SJSA1 (cell line): ENCODE results near the gene EFL1. TPM values are rescaled to one million over a fixed set of nuclear protein-coding genes. Genes with fewer than 3 reads are reported as not detected.

Experiments used
- DNase-seq, 2 experiments: peaks; one replicate each; pipeline ENCODE4 v3.0.0-alpha.2; 2015 to 2020; ENCODE audit warnings: low spot score in 2 of 2, low read depth in 1 of 2
- H3K27ac ChIP-seq: fragments of 250-450 bp; sonication (Bioruptor Pico); 2 replicates; pipeline ENCODE4 v1.5.1; 2020; ENCODE audit warnings: mild to moderate bottlenecking, moderate library complexity
- H3K27me3 ChIP-seq: fragments of 250-450 bp; sonication (Bioruptor Pico); replicated peaks from 2 replicates; pipeline ENCODE4 v1.5.1; 2020; ENCODE audit warnings: mild to moderate bottlenecking, moderate library complexity
- H3K36me3 ChIP-seq: fragments of 250-450 bp; sonication (Bioruptor Pico); 2 replicates; pipeline ENCODE4 v1.5.1; 2020; ENCODE audit warnings: mild to moderate bottlenecking
- H3K4me1 ChIP-seq: fragments of 250-450 bp; sonication (Bioruptor Pico); replicated peaks from 2 replicates; pipeline ENCODE4 v1.6.1; 2021; ENCODE audit warnings: mild to moderate bottlenecking
- H3K4me3 ChIP-seq: fragments of 250-450 bp; sonication (Bioruptor Pico); 2 replicates; pipeline ENCODE4 v1.5.1; 2020; ENCODE audit warnings: mild to moderate bottlenecking
- H3K9me3 ChIP-seq: fragments of 250-450 bp; sonication (Bioruptor Pico); replicated peaks from 2 replicates; pipeline ENCODE4 v1.5.1; 2020; ENCODE audit warnings: mild to moderate bottlenecking
- total RNA-seq: library from RNA; depleted of rRNA; stranded (reverse); fragments of >200 nt; shearing (Covaris generic); gene quantifications from 2 replicates; pipeline ENCODE4 v1.2.3, GENCODE V29; 2014

EFL1 gene
- total RNA-seq, 1 experiment from 2014 or later = 15.1 TPM

DNA sequence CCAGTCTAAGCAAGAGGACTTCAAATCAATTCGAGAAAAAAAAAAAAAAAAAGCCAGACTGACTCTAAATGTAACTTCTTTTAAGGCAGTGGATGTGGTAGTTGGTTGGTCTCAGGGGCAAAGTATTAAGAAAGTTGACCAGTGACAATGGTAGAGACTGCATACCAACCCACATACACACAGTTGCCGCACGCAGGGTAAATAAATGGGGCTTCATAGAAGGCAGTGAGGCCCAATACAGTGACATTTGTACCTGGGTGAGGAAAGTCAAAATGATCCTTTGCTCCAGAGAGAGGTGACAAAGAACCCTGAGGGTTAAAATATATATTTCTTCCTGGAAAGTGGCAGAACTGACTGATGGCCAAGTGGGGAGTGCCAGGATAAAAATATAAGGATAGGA is 116.0 kb downstream of the EFL1 start:
- DNase-seq = no peak
- H3K36me3 ChIP-seq = peaks cover 10% of the 10 kb centered on the region
- H3K4me1 ChIP-seq = peaks cover 19% of the 10 kb centered on the region
- no peaks in the 10 kb centered on the region for H3K27me3 ChIP-seq
- H3K9me3 ChIP-seq = no peaks in the 10 kb centered on the region
- H3K4me3 ChIP-seq = no peak overlapping the region
- peak overlapping the region; percentile 86 for H3K27ac ChIP-seq

DNA sequence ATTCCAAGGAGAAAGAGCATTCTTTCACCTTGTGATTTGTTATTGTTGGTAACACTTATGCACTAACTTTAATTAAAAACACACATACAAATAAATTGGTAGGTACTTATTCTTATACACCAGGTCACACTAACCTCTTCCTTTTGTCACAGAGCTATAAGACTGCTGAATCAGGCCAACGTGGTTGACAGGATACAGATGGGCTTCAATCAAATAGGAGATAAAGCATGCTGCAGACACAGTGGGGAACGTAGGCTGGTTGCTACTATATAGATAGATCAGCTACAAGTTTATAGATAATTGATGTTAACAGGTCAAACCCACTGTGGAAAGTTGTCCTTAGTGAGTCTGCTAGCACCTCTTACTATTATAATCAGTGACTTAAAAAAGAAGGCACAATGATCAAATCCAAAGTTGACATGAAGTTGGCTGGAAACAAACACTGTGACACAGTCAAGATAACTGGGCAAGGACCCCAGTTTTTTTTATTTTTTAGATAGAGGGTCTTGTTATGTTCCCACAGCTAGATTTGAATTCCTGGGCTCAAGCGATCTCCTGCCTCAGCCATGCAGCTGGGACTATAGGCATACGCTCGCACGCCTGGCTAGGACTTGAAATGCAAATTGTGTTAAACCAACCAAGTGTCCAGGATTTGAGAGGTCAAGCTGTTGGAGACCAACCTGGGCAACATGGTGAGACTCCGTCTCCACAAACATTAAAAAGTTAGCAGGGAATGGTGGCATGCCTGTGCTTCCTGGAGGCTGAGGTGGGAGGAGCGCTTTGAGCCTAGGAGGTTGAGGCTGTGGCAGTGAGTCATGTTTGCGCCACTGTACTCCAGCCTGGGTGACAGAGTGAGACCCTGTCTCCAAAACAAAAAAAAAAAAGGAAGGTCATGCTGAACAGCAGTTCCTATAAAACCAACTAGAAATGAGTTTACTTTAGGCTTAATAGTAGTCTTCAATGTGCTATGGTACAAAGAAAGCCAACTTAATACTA is 118.8 kb downstream of the EFL1 start:
- no peak overlapping the region for H3K27ac ChIP-seq
- no peaks in the 10 kb centered on the region for H3K27me3 ChIP-seq
- no peak overlapping the region for H3K4me3 ChIP-seq
- H3K36me3 ChIP-seq = peaks cover under 1% of the 10 kb centered on the region; the same call in 1 of the 2 replicates
- H3K9me3 ChIP-seq = no peaks in the 10 kb centered on the region
- no peak for DNase-seq
- H3K4me1 ChIP-seq = peaks cover 26% of the 10 kb centered on the region

DNA sequence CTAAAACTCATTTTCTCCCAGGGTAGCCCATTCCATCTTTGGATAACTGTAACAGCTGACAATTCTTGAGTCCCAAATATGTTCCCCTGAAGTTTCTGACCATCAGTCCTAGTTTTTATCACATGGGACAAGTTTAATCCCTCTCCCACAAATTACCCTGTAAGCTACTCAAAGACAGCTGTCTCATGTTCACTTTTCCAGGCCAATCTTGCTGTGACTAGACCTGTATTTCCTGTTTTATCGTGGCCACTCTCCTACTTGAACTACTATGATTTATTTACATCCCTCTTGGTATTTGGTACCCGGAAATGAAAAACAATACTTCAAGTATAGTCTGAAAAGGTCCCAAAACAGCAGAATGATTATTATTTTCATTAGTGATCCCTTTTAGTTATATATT is 121.6 kb downstream of the EFL1 start:
- no peaks in the 10 kb centered on the region for H3K9me3 ChIP-seq
- H3K36me3 ChIP-seq = peaks cover 8% of the 10 kb centered on the region
- H3K27ac ChIP-seq = no peak overlapping the region
- peaks cover 17% of the 10 kb centered on the region for H3K4me1 ChIP-seq
- H3K27me3 ChIP-seq = no peaks in the 10 kb centered on the region
- no peak overlapping the region for H3K4me3 ChIP-seq
- no peak for DNase-seq

DNA sequence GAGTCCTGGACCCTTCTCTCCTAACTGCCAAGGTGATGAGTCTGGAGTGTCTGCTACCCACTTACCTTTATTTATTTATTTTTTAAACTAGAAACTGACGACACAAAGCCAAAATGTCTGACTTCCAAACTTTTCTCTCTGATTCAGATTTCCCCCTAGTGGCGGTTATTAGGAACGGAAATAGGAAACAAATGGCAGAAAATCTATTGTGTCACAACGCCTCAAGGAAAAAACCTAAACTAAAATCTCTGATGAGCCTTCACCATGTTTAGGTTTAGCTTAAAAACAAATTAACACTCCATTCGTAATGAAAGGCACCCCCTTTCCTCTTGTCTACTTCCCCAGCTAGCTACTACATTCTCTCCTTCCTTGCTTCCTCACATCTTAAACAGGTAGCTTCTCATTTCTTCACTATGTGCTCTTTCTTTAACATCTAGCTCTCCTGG is 122.7 kb downstream of the EFL1 start:
- Histone ChIP-seq H3K4me3 (no peak overlapping the region), H3K4me1 (peaks cover 21% of the 10 kb centered on the region), H3K27ac (no peak overlapping the region), H3K9me3 (no peaks in the 10 kb centered on the region), H3K36me3 (peaks cover 8% of the 10 kb centered on the region), H3K27me3 (no peaks in the 10 kb centered on the region)
- DNase-seq = peak in 1 of 2 experiments; percentile 65

DNA sequence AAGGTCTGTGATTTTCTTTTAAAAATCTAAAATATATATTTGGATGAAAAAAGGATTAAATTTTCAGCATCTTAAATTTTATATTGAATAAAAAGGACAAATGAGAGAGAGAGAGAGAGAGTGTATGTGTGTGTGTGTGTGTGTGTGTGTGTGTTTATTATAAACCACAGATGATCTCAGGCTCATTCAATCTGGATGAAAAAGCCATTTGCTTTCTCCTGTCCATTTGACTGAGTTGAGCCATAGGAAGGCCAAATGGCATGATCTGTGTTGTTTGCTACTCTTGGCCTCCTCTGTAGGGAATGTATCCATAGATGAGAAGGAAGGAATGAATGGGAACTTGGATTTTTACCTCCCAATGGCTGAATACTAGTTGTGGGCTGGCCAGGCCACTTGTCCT is 124.2 kb downstream of the EFL1 start:
- Histone ChIP-seq H3K27me3 (no peaks in the 10 kb centered on the region), H3K4me3 (no peak overlapping the region), H3K9me3 (no peaks in the 10 kb centered on the region), H3K36me3 (peaks cover 8% of the 10 kb centered on the region), H3K27ac (no peak overlapping the region), H3K4me1 (peaks cover 28% of the 10 kb centered on the region)
- DNase-seq = no peak

- no peak overlapping the region for H3K27ac ChIP-seq
- H3K36me3 ChIP-seq = peaks cover 8% of the 10 kb centered on the region
- peaks cover 38% of the 10 kb centered on the region for H3K4me1 ChIP-seq
- H3K4me3 ChIP-seq = no peak overlapping the region
- no peaks in the 10 kb centered on the region for H3K27me3 ChIP-seq
- no peaks in the 10 kb centered on the region for H3K9me3 ChIP-seq
- no peak for DNase-seq
These were observed 125.3 kb downstream of the EFL1 start for GRCh38 chr15:82137261-82137660.

DNA sequence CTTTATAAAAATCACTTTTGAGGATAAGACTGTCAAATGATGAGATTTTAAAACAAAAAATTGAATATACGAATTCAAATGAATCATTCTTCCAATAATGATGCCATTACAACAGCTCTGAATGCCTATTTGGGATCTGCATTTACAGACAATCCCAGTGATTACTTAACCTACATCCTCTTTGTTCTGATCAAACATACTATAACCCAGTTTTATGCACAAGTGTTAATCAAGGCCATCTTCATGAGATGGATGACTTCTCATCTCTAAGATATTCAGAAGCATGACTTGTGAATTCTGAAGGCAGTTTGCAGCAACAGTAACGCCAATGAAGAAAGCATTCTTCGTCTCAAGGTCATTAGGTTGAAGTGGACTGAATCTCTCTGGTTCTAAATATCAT is 126.4 kb downstream of the EFL1 start:
- Histone ChIP-seq H3K27ac (no peak overlapping the region), H3K4me3 (no peak overlapping the region), H3K4me1 (peaks cover 50% of the 10 kb centered on the region), H3K36me3 (peaks cover 8% of the 10 kb centered on the region), H3K9me3 (no peaks in the 10 kb centered on the region), H3K27me3 (no peaks in the 10 kb centered on the region)
- DNase-seq = no peak

DNA sequence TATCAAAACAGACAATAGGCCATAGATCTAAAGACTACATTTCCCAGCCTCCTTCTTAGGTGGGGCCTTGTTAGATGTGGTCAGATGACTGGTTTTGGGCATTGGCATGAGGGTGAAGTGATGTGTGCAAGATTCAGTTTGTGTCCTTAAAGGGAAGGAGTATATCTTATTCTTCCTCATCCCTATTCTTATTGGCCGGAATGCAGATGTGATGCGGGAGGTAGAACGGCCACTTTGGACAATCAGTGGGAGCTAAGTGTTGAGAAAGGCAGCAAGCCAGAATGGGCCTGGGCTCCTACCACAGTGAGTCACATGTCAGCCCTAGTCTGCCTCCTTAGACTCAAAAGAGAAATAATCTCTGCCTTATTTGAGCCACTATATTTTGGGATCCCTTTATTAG is 126.9 kb downstream of the EFL1 start:
- DNase-seq = peak in 1 of 2 experiments; percentile 25
- Histone ChIP-seq H3K4me1 (peaks cover 53% of the 10 kb centered on the region), H3K27ac (no peak overlapping the region), H3K27me3 (no peaks in the 10 kb centered on the region), H3K4me3 (no peak overlapping the region), H3K36me3 (peaks cover 8% of the 10 kb centered on the region), H3K9me3 (no peaks in the 10 kb centered on the region)

DNA sequence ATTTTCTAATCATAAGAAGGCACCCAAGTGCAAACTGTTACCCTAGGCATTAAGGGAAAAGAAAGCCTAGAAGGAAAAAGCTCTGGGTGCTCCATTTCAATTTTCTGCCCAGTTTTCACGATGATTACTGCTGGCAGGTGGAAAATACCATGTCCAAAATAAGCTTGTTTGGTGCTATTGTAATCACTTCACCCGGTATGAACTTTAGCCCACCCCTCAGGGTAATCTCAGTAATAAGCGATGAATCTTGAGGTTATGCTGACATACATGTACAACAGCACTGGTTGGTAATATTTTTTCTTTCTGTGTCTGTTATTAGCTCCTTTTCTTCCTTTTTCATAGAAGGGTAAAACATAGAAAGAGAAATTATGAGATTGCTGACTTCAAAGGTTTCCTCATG is 128.1 kb downstream of the EFL1 start:
- Histone ChIP-seq H3K27ac (no peak overlapping the region), H3K9me3 (no peaks in the 10 kb centered on the region), H3K4me3 (no peak overlapping the region), H3K4me1 (peaks cover 58% of the 10 kb centered on the region), H3K27me3 (no peaks in the 10 kb centered on the region), H3K36me3 (peaks cover 8% of the 10 kb centered on the region)
- no peak for DNase-seq

- Histone ChIP-seq H3K27me3 (no peaks in the 10 kb centered on the region), H3K27ac (peak overlapping the region; percentile 95), H3K4me3 (no peak overlapping the region), H3K4me1 (peaks cover 66% of the 10 kb centered on the region), H3K9me3 (no peaks in the 10 kb centered on the region), H3K36me3 (peaks cover 3% of the 10 kb centered on the region; the same call in 1 of the 2 replicates)
- no peak for DNase-seq
These were observed 129.3 kb downstream of the EFL1 start for GRCh38 chr15:82133251-82133650.

- DNase-seq = peak; percentile 91 to 93
- H3K9me3 ChIP-seq = no peaks in the 10 kb centered on the region
- no peaks in the 10 kb centered on the region for H3K27me3 ChIP-seq
- H3K36me3 ChIP-seq = peaks cover 3% of the 10 kb centered on the region; the same call in 1 of the 2 replicates
- H3K27ac ChIP-seq = peak overlapping the region; percentile 95
- H3K4me1 ChIP-seq = peaks cover 71% of the 10 kb centered on the region
- no peak overlapping the region for H3K4me3 ChIP-seq
These were observed 129.8 kb downstream of the EFL1 start for GRCh38 chr15:82132742-82133141.

- H3K36me3 ChIP-seq = peaks cover 5% of the 10 kb centered on the region; the same call in 1 of the 2 replicates
- no peaks in the 10 kb centered on the region for H3K9me3 ChIP-seq
- H3K4me1 ChIP-seq = peaks cover 73% of the 10 kb centered on the region
- peak overlapping the region; percentile 95 for H3K27ac ChIP-seq
- H3K27me3 ChIP-seq = no peaks in the 10 kb centered on the region
- no peak for DNase-seq
- no peak overlapping the region for H3K4me3 ChIP-seq
These were observed 130.4 kb downstream of the EFL1 start for GRCh38 chr15:82132096-82132495.

GRCh38 chr15:82130248-82130647 is 132.3 kb downstream of the EFL1 start:
- peaks cover 62% of the 10 kb centered on the region for H3K4me1 ChIP-seq
- H3K9me3 ChIP-seq = no peaks in the 10 kb centered on the region
- H3K27me3 ChIP-seq = no peaks in the 10 kb centered on the region
- no peak overlapping the region for H3K4me3 ChIP-seq
- DNase-seq = no peak
- peaks cover 5% of the 10 kb centered on the region; the same call in 1 of the 2 replicates for H3K36me3 ChIP-seq
- H3K27ac ChIP-seq = peak overlapping the region; percentile 60

GRCh38 chr15:82129761-82130160 is 132.8 kb downstream of the EFL1 start:
- Histone ChIP-seq H3K27me3 (no peaks in the 10 kb centered on the region), H3K4me3 (no peak overlapping the region), H3K9me3 (no peaks in the 10 kb centered on the region), H3K27ac (peak overlapping the region; percentile 60), H3K4me1 (peaks cover 62% of the 10 kb centered on the region), H3K36me3 (peaks cover 5% of the 10 kb centered on the region; the same call in 1 of the 2 replicates)
- peak; percentile 81 to 86 for DNase-seq
